Kidney (tissue), 14 donors: ENCODE measurements around the gene NAP1L1. TPM values are rescaled to one million over a fixed set of nuclear protein-coding genes. Genes with fewer than 3 reads are reported as not detected.

Experiments used
- DNase-seq, 5 donors: peaks; one replicate each; pipeline ENCODE4 v3.0.0-alpha.2; 2013 to 2020
- FAIRE-seq: peaks from 2 replicates; lab custom pipeline; 2012; peaks lifted over from hg19 to GRCh38; lab: Jason Lieb, UNC
- H3K27ac ChIP-seq, 2 donors: one replicate each; pipeline ENCODE4 v1.7.0; 2013; ENCODE audit warnings: low read depth in 2 of 2, low read length in 2 of 2, inconsistent platforms in 1 of 2
- H3K27me3 ChIP-seq: one replicate; pipeline ENCODE4 v1.7.1; 2013; ENCODE audit warnings: low read length, inconsistent platforms; ENCODE audit not compliant: control insufficient read depth, insufficient read depth
- H3K36me3 ChIP-seq, 3 donors: one replicate each; pipeline versions ENCODE4 v1.7.0 to v1.7.1; 2013; ENCODE audit warnings: low read length in 3 of 3, control low read depth in 1 of 3, inconsistent platforms in 1 of 3; ENCODE audit not compliant: insufficient read depth in 3 of 3, control insufficient read depth in 2 of 3
- H3K4me1 ChIP-seq, 3 donors: one replicate each; pipeline versions ENCODE4 v1.7.0 to v1.7.1; 2013; ENCODE audit warnings: low read length in 3 of 3, inconsistent platforms in 1 of 3, low read depth in 1 of 3; ENCODE audit not compliant: control insufficient read depth in 2 of 3, insufficient read depth in 2 of 3
- H3K4me3 ChIP-seq, 3 donors: one replicate each; pipeline versions ENCODE4 v1.7.0 to v1.8.1; 2013; ENCODE audit warnings: low read length in 3 of 3, control low read depth in 1 of 3, inconsistent platforms in 1 of 3
- H3K9ac ChIP-seq, 3 donors: one replicate each; pipeline versions ENCODE4 v1.7.0 to v1.7.1; 2013; ENCODE audit warnings: low read length in 3 of 3, control low read depth in 1 of 3, inconsistent platforms in 1 of 3
- H3K9me3 ChIP-seq, 3 donors: one replicate each; pipeline versions ENCODE4 v1.7.0 to v1.7.1; 2013; ENCODE audit warnings: low read length in 3 of 3, control low read depth in 1 of 3, inconsistent platforms in 1 of 3; ENCODE audit not compliant: control insufficient read depth in 2 of 3, insufficient read depth in 1 of 3
- intact Hi-C: fragments of 100-400 bp; cut with DNase I; formaldehyde crosslinking; loops from one replicate; pipeline ENCODE4 v1.11.1; 2022
- polyA plus RNA-seq: library from polyadenylated mRNA; stranded (reverse); fragments of 350-450 nt; fragmentation: Illumina TruSeq; extraction: RNeasy Lipid Tissue Mini Kit (QIAGEN cat#74804); gene quantifications from one replicate; pipeline ENCODE4 v1.2.3, GENCODE V29; 2014; ENCODE audit warnings: low read depth, low replicate concordance; ENCODE audit not compliant: insufficient read depth
- total RNA-seq: library from RNA; stranded (reverse); fragmentation: NEBNext Ultra II Directional; extraction: Animal tissue kit (Norgen Biotek cat#: 25700); gene quantifications from one replicate; pipeline ENCODE4 v1.2.1, GENCODE V29; 2021
- TF ChIP-seq, protein P1 (sequence below): IDR thresholded peaks from 3 replicates; pipeline ENCODE4 v1.5.1; 2012; ENCODE audit warnings: mild to moderate bottlenecking, moderate library complexity, borderline replicate concordance; ENCODE audit not compliant: insufficient read depth; ENCODE audit errors: extremely low read depth
- donor health status: control.
- donor health status: control.
- donor health status: control.
- donor health status: control.
- donor health status: control.
- donor health status: DM: yes; HTN: yes; CAD: no.
- donor health status: Normal renal cell carcinoma (clear cell type).

Gene NAP1L1
- total and polyA plus RNA-seq, 2 donors from 2014 or later, result 180 to 288 TPM

GRCh38 chr12:76047060-76047459 is 37.4 kb downstream of the NAP1L1 start:
- Histone ChIP-seq H3K4me3 (no peak overlapping the region), H3K36me3 (peaks cover 2 to 21% (median 12%) of the 10 kb centered on the region in 3 donors), H3K9ac (no peak overlapping the region), H3K27ac (no peak overlapping the region), H3K4me1 (no peaks in the 10 kb centered on the region), H3K9me3 (no peaks in the 10 kb centered on the region), H3K27me3 (no peaks in the 10 kb centered on the region)
- intact Hi-C loops, result no loop called here
- DNase-seq (no peak), FAIRE-seq (no peak)
- TF ChIP-seq, protein P1, sequence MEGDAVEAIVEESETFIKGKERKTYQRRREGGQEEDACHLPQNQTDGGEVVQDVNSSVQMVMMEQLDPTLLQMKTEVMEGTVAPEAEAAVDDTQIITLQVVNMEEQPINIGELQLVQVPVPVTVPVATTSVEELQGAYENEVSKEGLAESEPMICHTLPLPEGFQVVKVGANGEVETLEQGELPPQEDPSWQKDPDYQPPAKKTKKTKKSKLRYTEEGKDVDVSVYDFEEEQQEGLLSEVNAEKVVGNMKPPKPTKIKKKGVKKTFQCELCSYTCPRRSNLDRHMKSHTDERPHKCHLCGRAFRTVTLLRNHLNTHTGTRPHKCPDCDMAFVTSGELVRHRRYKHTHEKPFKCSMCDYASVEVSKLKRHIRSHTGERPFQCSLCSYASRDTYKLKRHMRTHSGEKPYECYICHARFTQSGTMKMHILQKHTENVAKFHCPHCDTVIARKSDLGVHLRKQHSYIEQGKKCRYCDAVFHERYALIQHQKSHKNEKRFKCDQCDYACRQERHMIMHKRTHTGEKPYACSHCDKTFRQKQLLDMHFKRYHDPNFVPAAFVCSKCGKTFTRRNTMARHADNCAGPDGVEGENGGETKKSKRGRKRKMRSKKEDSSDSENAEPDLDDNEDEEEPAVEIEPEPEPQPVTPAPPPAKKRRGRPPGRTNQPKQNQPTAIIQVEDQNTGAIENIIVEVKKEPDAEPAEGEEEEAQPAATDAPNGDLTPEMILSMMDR, result no peak

GRCh38 chr12:76043377-76043776 is 41.1 kb downstream of the NAP1L1 start:
- DNase-seq (no peak), FAIRE-seq (no peak)
- no peak overlapping the region for H3K9ac ChIP-seq
- H3K4me1 ChIP-seq, result no peaks in the 10 kb centered on the region
- no peaks in the 10 kb centered on the region for H3K9me3 ChIP-seq
- TF ChIP-seq, protein P1, result no peak
- intact Hi-C loops, result no loop called here
- no peaks in the 10 kb centered on the region for H3K27me3 ChIP-seq
- peaks cover 1 to 3% (median 2%) of the 10 kb centered on the region in 3 donors for H3K36me3 ChIP-seq
- H3K27ac ChIP-seq, result no peak overlapping the region
- no peak overlapping the region for H3K4me3 ChIP-seq

DNA sequence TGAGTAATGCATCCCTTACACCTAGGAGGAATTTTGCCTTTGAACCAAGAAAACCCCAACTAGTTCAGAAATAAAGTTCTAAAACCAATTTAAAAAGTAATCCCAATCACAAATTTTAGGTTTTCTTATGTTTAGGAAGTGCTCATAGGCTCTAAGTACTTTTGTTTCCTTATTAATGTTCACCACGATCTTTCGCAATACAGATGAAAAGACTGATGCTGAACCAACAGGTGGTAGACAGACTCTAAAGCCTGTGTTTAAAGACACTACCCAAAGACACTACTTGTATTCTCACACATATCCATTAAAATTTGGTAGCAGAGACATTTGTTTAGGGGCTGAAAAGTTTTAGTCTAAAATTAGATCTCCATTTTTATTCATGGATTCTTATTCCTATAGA is 42.3 kb downstream of the NAP1L1 start:
- Histone ChIP-seq H3K36me3 (peaks cover 0 to 2% (median 0%) of the 10 kb centered on the region in 3 donors), H3K9me3 (no peaks in the 10 kb centered on the region), H3K9ac (no peak overlapping the region), H3K27ac (no peak overlapping the region), H3K27me3 (no peaks in the 10 kb centered on the region), H3K4me1 (peaks cover 0 to 4% (median 0%) of the 10 kb centered on the region in 3 donors), H3K4me3 (no peak overlapping the region)
- TF ChIP-seq, protein P1, result no peak
- FAIRE-seq, result no peak
- DNase-seq, result no peak
- intact Hi-C loops, result no loop called here

DNA sequence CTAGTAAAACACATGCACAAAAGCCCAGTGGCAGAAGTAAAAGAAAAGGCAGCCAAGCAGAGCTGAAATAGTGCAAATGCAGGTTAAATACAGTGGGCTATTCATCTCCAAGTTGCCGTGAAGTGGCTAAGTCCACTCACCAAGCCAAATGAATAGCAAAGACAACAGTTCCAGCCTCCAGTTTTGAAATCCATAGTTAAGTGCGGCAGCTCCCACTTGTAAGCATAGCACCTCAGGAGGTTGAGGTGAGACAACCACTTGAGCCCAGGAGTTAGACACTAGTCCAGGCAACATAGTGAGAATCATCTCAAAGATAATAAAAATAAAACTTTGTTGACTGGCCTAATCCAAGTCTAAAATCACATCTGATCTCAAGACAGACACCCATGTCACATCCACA is 43.1 kb downstream of the NAP1L1 start:
- intact Hi-C loops, result no loop called here
- Histone ChIP-seq H3K36me3 (no peaks in the 10 kb centered on the region), H3K4me3 (no peak overlapping the region), H3K9ac (no peak overlapping the region), H3K9me3 (no peaks in the 10 kb centered on the region), H3K27ac (no peak overlapping the region), H3K27me3 (no peaks in the 10 kb centered on the region), H3K4me1 (peaks cover 0 to 4% (median 0%) of the 10 kb centered on the region in 3 donors)
- TF ChIP-seq, protein P1, result no peak
- FAIRE-seq (no peak), DNase-seq (no peak)
